Measurements from ENCODE around the gene SPATA13.

DNA sequence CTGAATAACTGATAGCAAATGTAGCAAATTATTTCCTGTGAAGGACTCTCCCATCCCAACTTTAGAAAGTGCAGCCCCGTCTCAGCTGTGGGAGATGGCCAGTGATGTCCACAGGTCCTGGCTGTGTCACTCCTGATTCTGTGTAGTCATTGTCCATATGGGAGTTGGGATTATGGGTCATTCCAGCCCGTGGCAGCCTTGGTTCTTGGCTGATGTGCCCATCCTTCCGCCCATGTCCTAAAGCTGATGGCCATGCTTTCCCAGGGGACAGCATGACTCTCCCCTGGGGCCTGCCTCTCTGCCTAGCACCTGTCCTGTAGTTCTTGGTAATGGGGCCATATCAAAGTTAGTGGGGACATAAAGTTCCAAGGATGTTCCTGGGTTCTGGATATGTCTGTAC, 104.9 kb downstream of the SPATA13 start:
- TF ChIP-seq, protein P1, sequence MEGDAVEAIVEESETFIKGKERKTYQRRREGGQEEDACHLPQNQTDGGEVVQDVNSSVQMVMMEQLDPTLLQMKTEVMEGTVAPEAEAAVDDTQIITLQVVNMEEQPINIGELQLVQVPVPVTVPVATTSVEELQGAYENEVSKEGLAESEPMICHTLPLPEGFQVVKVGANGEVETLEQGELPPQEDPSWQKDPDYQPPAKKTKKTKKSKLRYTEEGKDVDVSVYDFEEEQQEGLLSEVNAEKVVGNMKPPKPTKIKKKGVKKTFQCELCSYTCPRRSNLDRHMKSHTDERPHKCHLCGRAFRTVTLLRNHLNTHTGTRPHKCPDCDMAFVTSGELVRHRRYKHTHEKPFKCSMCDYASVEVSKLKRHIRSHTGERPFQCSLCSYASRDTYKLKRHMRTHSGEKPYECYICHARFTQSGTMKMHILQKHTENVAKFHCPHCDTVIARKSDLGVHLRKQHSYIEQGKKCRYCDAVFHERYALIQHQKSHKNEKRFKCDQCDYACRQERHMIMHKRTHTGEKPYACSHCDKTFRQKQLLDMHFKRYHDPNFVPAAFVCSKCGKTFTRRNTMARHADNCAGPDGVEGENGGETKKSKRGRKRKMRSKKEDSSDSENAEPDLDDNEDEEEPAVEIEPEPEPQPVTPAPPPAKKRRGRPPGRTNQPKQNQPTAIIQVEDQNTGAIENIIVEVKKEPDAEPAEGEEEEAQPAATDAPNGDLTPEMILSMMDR (IDR thresholded peaks at IDR 0.05): no peak
- TF ChIP-seq POLR2A (IDR thresholded peaks at IDR 0.05): no peak

Measured in adrenal gland (tissue), 5 donors.